IMR-90 (cell line): ENCODE results near the gene COX14.

Source experiments
- CEBPB ChIP-seq: IDR thresholded peaks from 2 replicates; pipeline ENCODE4 v1.6.1; 2012; ENCODE audit warnings: low read depth, low read length, improper control_type of control experiment
- MAZ ChIP-seq: IDR thresholded peaks from 2 replicates; pipeline ENCODE4 v1.6.1; 2012; ENCODE audit warnings: low read depth, mild to moderate bottlenecking, low read length, improper control_type of control experiment, moderate library complexity, borderline replicate concordance
- POLR2A ChIP-seq: IDR thresholded peaks from 2 replicates; pipeline ENCODE4 v1.6.1; 2012; ENCODE audit warnings: mild to moderate bottlenecking, low read depth, low read length
- SMC3 ChIP-seq: fragments of 150-350 bp; IDR thresholded peaks from 2 replicates; pipeline ENCODE4 v1.6.1; 2016; ENCODE audit warnings: low read depth, mild to moderate bottlenecking, antibody characterized with exemption, low read length, moderate library complexity
- TF ChIP-seq, protein P1 (sequence below): conservative IDR thresholded peaks from 2 replicates; pipeline ENCODE4 v1.5.1; 2012; ENCODE audit warnings: mild to moderate bottlenecking, low read depth, low read length, improper control_type of control experiment

DNA sequence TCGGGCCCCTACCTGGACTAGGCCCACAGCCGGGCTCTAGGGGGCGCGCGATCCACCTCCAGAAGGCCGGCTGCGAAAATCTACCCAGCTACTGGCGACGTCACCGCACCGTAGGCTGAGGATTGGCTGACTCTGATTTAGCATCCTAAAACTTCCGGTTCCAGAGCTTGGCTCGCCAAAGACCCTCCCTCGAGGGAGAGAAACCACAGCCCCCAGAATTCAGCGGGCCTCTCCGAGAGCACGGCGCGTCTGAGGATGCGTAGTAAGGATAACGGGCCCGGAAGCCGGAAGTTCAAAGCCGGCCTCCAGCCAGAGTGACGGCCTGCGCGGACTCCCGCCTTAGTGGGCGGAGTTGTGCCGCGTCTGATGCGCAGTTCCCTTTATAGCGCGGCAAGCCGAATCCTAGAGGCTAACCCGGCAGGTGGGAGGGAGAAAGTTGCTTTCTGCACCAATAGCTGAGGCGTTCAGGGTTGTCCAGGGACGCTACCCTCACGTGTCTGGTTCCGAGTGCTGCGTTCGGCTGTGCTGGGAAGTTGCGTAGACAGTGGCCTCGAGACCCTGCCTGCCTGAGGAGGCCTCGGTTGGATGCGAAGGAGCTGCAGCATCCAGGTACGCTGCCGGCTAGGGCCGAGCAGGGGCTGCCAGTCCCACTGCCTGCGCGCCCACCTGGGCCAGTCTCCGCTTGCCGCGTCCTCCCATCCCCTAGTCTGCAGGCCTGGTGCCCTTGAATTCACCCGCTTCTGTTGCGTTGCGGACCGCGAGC is at the start of gene COX14:
- TF ChIP-seq, protein P1, sequence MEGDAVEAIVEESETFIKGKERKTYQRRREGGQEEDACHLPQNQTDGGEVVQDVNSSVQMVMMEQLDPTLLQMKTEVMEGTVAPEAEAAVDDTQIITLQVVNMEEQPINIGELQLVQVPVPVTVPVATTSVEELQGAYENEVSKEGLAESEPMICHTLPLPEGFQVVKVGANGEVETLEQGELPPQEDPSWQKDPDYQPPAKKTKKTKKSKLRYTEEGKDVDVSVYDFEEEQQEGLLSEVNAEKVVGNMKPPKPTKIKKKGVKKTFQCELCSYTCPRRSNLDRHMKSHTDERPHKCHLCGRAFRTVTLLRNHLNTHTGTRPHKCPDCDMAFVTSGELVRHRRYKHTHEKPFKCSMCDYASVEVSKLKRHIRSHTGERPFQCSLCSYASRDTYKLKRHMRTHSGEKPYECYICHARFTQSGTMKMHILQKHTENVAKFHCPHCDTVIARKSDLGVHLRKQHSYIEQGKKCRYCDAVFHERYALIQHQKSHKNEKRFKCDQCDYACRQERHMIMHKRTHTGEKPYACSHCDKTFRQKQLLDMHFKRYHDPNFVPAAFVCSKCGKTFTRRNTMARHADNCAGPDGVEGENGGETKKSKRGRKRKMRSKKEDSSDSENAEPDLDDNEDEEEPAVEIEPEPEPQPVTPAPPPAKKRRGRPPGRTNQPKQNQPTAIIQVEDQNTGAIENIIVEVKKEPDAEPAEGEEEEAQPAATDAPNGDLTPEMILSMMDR = peak; percentile 94
- TF ChIP-seq POLR2A (peak; percentile 89), SMC3 (peak; percentile 46), MAZ (peak; percentile 24; the same call in 1 of the 2 replicates), CEBPB (peak; percentile 49; the same call in 1 of the 2 replicates)
